Osteoblast (primary cell): ENCODE data around the gene MLPH. TPM values are rescaled to one million over a fixed set of nuclear protein-coding genes. Genes with fewer than 3 reads are reported as not detected.

Source experiments
- DNase-seq: peaks from one replicate; pipeline ENCODE4 v3.0.0; 2011; ENCODE audit warnings: low spot score, mixed read lengths; ENCODE audit not compliant: insufficient read length; ENCODE audit errors: missing footprints
- H2AFZ ChIP-seq: 2 replicates; pipeline ENCODE4 v1.6.0; 2011; ENCODE audit warnings: mild to moderate bottlenecking, low read length
- H3K27ac ChIP-seq: 2 replicates; pipeline ENCODE4 v1.5.1; 2011; ENCODE audit warnings: mild to moderate bottlenecking, low read depth, low read length, moderate library complexity
- H3K27me3 ChIP-seq: 2 replicates; pipeline ENCODE4 v1.6.0; 2012; ENCODE audit warnings: mild to moderate bottlenecking, control low read depth, inconsistent platforms, low read length, moderate library complexity; ENCODE audit not compliant: insufficient read depth
- H3K36me3 ChIP-seq: 2 replicates; pipeline ENCODE4 v1.5.1; 2011; ENCODE audit warnings: mild to moderate bottlenecking, low read length, control low read depth, moderate library complexity; ENCODE audit not compliant: insufficient read depth
- H3K4me1 ChIP-seq: 2 replicates; pipeline ENCODE4 v1.5.1; 2011; ENCODE audit warnings: mild to moderate bottlenecking, low read length, control low read depth, moderate library complexity; ENCODE audit not compliant: insufficient read depth
- H3K4me2 ChIP-seq: 2 replicates; pipeline ENCODE4 v1.6.0; 2011; ENCODE audit warnings: mild to moderate bottlenecking, low read length; ENCODE audit not compliant: insufficient read depth
- H3K4me3 ChIP-seq: fragments of 200-600 bp; sonication (generic); 3 replicates; pipeline ENCODE4 v1.5.1; 2012; ENCODE audit warnings: mild to moderate bottlenecking, low read length, inconsistent platforms; ENCODE audit not compliant: insufficient read depth
- H3K79me2 ChIP-seq: 2 replicates; pipeline ENCODE4 v1.6.0; 2012; ENCODE audit warnings: mild to moderate bottlenecking, low read length, control low read depth, inconsistent platforms; ENCODE audit not compliant: insufficient read depth
- H3K9me3 ChIP-seq: 2 replicates; pipeline ENCODE4 v1.5.1; 2011; ENCODE audit warnings: low read depth, low read length, control low read depth
- H4K20me1 ChIP-seq: 2 replicates; pipeline ENCODE4 v1.6.0; 2012; ENCODE audit warnings: mild to moderate bottlenecking, low read length, control low read depth; ENCODE audit not compliant: insufficient read depth
- total RNA-seq: library from RNA; depleted of rRNA; stranded (reverse); fragments of >200 nt; gene quantifications from 2 replicates; pipeline ENCODE4 v1.2.3, GENCODE V29; 2012
- TF ChIP-seq, protein P1 (sequence below): IDR thresholded peaks from 2 replicates; pipeline ENCODE4 v1.5.1; 2011; ENCODE audit warnings: mild to moderate bottlenecking, low read depth, low read length, moderate library complexity; ENCODE audit errors: extremely low read depth

The MLPH gene
- total RNA-seq, 1 donor, result 25.7 TPM

GRCh38 chr2:237458519-237458918, 28.5 kb upstream of the MLPH start:
- no peak for DNase-seq
- Histone ChIP-seq H3K4me3 (no peak overlapping the region), H3K9me3 (no peaks in the 10 kb centered on the region), H3K79me2 (no peaks in the 10 kb centered on the region), H3K36me3 (no peaks in the 10 kb centered on the region), H3K4me1 (peaks cover 33% of the 10 kb centered on the region), H3K4me2 (no peak overlapping the region), H4K20me1 (no peaks in the 10 kb centered on the region), H3K27me3 (no peaks in the 10 kb centered on the region), H2AFZ (no peak overlapping the region), H3K27ac (no peak overlapping the region)
- TF ChIP-seq, protein P1, sequence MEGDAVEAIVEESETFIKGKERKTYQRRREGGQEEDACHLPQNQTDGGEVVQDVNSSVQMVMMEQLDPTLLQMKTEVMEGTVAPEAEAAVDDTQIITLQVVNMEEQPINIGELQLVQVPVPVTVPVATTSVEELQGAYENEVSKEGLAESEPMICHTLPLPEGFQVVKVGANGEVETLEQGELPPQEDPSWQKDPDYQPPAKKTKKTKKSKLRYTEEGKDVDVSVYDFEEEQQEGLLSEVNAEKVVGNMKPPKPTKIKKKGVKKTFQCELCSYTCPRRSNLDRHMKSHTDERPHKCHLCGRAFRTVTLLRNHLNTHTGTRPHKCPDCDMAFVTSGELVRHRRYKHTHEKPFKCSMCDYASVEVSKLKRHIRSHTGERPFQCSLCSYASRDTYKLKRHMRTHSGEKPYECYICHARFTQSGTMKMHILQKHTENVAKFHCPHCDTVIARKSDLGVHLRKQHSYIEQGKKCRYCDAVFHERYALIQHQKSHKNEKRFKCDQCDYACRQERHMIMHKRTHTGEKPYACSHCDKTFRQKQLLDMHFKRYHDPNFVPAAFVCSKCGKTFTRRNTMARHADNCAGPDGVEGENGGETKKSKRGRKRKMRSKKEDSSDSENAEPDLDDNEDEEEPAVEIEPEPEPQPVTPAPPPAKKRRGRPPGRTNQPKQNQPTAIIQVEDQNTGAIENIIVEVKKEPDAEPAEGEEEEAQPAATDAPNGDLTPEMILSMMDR, result no peak

GRCh38 chr2:237459226-237459625, 27.8 kb upstream of the MLPH start:
- no peak overlapping the region for H3K4me3 ChIP-seq
- TF ChIP-seq, protein P1, result no peak
- H3K36me3 ChIP-seq, result no peaks in the 10 kb centered on the region
- H3K4me1 ChIP-seq, result peaks cover 33% of the 10 kb centered on the region
- H3K27ac ChIP-seq, result peak overlapping the region; percentile 64
- H3K79me2 ChIP-seq, result no peaks in the 10 kb centered on the region
- H3K9me3 ChIP-seq, result no peaks in the 10 kb centered on the region
- H4K20me1 ChIP-seq, result no peaks in the 10 kb centered on the region
- DNase-seq, result no peak
- no peaks in the 10 kb centered on the region for H3K27me3 ChIP-seq
- H3K4me2 ChIP-seq, result no peak overlapping the region
- no peak overlapping the region for H2AFZ ChIP-seq

GRCh38 chr2:237459741-237460174, 27.3 kb upstream of the MLPH start:
- TF ChIP-seq, protein P1, result no peak
- peak overlapping the region; percentile 12 for H3K4me2 ChIP-seq
- no peak overlapping the region for H2AFZ ChIP-seq
- H3K27me3 ChIP-seq, result no peaks in the 10 kb centered on the region
- H4K20me1 ChIP-seq, result no peaks in the 10 kb centered on the region
- no peaks in the 10 kb centered on the region for H3K36me3 ChIP-seq
- H3K27ac ChIP-seq, result peak overlapping the region; percentile 64
- H3K79me2 ChIP-seq, result no peaks in the 10 kb centered on the region
- no peaks in the 10 kb centered on the region for H3K9me3 ChIP-seq
- peaks cover 33% of the 10 kb centered on the region for H3K4me1 ChIP-seq
- no peak overlapping the region for H3K4me3 ChIP-seq
- DNase-seq, result peak; percentile 73

GRCh38 chr2:237464757-237465391, 22.2 kb upstream of the MLPH start:
- H3K27me3 ChIP-seq, result no peaks in the 10 kb centered on the region
- DNase-seq, result peak; percentile 52
- TF ChIP-seq, protein P1, result no peak
- H2AFZ ChIP-seq, result peak overlapping the region; percentile 64
- H3K79me2 ChIP-seq, result no peaks in the 10 kb centered on the region
- peak overlapping the region; percentile 93 for H3K27ac ChIP-seq
- no peaks in the 10 kb centered on the region for H4K20me1 ChIP-seq
- H3K9me3 ChIP-seq, result no peaks in the 10 kb centered on the region
- H3K4me3 ChIP-seq, result no peak overlapping the region
- H3K36me3 ChIP-seq, result no peaks in the 10 kb centered on the region
- H3K4me1 ChIP-seq, result peaks cover 16% of the 10 kb centered on the region
- H3K4me2 ChIP-seq, result no peak overlapping the region
